GM18868 (cell line): Measurements from ENCODE around the gene TTLL1.
A peak's percentile ranks its signal among the peaks of the same experiment; 100 is the strongest.
"Not testable (repeated sequence)": the region's sequence is repeated elsewhere in the genome, so short reads cannot be mapped to it uniquely, and the experiment has no call there.

Experiments
- ATAC-seq: cut with Tn5 transposase; IDR thresholded peaks from one replicate; pipeline ENCODE4 v1.9.1; 2021; ENCODE audit warnings: mild to moderate bottlenecking, moderate library complexity; ENCODE audit not compliant: unreplicated experiment

TTLL1 gene

DNA sequence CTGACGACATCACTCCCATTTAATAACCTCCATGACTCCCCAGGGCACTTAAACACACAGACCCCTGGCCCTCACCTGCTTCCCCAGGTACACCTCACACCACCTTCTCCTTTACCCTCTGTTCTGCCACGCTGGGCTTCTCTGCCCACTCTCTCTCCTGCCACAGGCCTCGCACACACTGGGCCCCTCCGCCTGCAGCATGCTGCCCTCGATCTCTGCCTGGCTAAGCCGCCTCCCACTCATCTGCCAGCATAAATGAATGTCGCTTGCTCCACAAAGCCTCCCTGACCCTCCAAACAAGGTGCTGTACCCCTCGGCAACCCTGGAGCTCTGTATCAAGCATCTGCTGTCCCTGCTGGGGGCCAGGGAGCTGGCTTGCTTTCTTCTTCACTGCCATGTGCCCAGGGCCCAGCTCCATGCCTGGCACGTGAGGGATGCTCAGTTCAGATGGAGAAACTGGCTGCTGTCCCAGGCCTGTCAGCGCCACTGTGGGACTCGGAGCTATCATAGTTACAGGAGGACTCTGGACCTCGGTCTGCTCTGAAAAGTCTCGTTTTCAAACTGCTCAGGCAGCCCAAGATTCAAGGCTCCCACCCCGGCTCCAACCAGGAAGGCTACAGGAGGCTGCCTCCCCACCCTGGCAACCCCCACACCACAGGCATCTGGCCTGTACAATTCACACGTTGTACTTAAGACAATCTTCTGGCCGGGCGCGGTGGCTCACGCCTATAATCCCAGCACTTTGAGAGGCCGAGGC, 11.9 kb downstream of the TTLL1 start:
- ATAC-seq = no peak

DNA sequence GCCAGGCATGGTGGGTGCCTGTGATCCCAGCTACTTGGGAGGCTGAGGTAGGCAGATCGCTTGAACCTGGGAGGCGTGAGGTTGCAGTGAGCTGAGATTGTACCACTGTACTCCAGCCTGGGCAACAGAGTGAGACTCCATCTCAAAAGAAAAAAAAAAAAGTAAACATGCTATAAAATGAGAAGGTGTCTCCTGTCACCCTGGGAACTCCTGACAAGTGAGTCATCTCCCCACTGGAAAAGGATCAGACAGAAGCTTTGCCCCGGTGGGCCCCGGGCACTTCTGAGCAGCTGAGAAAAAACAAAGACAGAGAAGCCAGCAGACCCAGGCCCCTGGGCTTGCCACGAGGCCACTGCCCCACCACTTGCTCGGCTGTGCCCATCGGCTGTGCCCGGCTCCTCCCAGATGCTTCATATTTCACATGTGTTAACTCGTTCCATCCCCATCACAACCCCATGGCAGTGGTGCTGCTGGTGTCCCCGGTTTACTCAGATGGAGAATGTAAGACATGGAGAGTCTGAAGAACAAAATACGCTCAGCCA, 22.3 kb downstream of the TTLL1 start:
- ATAC-seq = no peak

DNA sequence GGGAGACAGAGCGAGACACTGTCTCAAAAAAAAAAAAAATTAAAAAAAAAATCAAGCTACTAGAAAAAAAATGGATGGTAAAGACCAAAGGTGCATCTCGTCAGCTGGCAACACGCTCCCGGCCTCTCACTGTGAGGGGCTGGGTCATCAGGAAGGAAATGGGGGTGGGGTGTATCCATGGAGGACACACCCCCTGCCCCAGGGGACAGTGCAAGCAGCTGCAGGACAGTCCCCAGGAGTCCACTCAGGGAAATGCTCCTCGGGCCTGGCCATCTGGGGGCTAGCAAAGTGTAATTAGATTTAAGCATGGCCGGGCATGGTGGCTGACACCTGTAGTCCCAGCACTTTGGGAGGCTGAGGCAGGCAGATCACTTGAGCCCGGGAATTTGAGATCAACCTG, 23.1 kb downstream of the TTLL1 start:
- ATAC-seq = no peak

DNA sequence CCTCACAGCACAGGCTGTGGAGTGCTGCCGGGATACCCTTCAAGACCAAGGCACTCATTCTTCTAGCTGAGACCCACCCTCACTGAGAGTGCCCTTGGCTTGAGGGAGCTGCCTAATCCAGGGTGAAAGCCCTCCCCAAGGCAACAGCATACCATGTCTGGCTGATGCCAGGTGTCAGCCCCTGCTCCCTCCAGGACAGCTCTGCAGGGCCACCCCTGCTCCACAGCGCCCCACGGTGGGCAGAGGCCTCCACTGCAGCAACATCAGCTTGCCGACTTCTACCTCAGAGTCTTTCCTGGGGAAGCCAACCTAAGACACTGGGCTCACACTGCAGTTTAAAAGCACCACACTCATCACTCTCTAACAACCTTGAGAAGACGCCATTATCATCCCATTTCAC, 29.0 kb downstream of the TTLL1 start:
- ATAC-seq = no peak

DNA sequence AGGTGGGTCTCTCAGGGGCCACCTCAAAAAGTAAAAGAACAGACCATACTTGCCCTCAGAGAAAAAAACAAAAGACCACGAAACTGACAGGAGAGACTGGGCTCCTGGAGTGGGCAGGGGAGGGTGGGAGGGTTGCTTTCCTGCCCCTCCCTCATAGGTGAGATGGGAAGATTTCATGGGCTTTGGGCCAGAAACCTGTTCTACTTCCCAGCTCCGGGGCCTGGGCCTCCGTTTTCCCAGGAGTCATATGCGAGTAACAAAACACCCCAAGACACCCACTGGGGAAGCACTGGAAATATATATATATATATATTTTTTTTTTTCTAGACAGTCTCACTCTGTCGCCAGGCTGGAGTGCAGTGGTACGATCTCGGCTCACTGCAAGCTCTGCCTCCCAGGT, 31.6 kb downstream of the TTLL1 start:
- no peak for ATAC-seq

DNA sequence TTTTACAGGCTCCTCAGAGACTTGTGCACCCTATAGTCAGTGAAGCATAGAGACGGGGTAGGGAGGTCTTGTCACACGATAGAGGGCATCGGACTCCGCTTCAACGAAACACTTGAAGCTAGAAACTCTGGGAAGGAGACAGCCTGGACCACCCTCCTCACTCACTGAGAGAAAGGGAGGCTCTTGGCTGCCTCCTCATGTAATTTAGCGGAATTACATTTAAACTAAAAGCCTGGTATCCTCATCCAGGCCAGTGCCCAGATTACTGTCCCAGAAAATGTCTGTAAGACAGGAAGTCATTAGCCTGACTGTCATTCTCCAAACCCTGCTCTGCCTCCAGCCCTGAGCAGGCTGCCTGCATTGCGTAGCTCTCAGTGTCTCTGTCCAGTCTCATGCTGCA, 36.0 kb downstream of the TTLL1 start:
- no peak for ATAC-seq

DNA sequence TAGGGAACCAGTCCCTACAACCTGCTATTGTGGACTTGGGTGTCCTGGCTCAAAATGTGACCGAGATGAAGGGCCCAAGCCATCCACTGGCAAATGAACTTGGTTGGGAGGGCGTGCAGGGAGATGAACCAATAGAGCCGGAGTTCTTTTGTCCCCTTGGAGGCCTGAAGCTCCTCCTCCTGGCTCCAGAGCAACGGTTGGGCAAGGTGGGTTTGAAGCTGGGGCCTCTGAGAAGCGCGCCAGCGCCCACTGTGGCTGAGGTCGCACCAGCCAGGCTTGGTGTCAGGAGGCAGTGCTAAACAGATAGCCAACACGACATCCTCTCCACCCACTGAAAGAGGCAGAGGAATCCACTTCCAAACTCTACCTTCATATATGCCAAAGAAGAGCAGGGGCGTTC, 38.2 kb downstream of the TTLL1 start:
- no peak for ATAC-seq

DNA sequence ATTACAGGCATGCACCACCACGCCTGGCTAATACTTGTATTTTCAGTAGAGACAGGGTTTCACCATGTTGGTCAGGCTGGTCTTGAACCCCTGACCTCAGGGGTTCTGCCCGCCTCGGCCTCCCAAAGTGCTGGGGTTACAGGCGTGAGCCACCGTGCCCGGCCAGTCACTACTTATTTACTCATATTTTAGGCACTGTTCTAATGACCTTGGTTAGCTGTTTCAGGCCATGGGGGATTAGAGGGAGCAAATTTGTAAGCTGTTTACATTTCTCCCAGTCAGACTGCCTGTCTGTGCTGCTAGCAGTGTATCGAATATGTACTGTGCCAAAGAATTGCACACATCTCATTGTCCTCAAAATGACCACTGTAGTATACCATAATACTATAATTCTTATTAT, 41.6 kb downstream of the TTLL1 start:
- ATAC-seq = no peak

DNA sequence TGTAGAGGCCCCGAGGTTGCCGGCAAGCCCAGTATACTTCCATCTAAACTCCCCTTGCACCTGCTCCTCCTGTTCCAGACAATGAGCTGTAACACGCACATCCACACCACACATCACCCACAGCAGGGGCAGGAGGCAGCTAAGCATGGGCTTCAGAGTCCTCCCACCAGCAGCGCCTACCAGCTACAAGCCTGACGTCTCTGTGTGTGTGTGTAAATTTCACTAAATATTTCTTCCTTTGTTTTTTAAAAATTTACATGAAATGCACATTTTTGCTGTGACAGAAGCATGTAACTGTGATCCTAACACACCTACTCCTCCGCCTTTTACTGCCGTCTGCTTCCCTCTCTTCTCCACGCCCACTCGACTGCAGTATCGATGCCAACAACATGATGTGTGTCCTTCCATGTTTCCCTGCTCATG, 44.9 kb downstream of the TTLL1 start:
- no peak for ATAC-seq

DNA sequence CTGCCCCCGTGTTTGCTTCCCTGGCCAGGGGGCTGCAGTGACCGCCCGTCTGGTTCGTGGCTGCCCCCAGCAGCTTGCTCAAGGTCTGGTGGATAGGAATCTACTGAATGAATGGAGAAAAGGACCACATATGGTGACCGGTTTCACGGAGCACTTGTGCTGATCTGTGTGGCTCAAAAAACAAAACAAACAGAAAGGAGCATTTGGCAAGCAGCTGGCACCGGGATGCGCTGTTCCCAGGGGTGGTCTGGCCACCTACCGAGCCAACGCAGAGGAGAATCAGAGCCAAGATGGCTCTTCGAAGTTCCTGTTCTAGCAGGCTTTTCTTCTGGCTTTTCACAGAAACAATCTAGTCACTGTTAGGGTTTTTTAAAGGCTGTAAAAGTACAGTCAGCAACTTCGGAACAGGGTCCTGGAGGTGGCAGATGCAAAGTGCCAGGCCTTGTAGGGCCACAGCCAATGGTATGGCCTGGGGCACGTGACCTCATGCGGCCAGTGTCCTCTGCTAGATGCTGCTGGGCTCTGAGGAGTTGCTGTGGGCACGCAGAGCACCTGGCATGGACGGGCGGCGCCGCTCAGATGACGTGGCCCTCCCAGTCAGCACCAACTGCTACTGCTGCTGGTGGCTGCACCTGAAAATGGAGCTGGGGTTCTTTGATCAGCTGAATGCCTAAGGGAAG, 47.0 kb downstream of the TTLL1 start:
- ATAC-seq = no peak

DNA sequence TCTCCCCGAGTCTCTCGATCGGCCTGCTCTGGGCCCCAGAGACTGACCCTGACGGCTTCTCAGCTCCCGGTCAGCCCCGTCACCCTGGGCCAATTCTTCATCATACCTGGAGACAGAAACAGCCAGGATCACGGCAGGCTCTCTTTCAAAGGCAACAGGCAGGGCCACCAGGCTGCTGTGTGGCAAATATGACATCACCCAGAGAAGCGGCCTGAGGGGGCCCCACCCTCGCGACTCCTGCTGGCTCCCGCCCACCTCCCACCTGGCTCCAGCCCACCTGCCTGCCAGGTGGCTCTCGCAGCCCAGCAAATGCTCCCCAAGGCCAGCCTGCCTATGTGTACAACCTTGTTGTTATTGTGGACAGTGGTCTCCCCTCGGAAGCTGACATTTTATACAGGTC, 49.4 kb downstream of the TTLL1 start:
- ATAC-seq = no peak

DNA sequence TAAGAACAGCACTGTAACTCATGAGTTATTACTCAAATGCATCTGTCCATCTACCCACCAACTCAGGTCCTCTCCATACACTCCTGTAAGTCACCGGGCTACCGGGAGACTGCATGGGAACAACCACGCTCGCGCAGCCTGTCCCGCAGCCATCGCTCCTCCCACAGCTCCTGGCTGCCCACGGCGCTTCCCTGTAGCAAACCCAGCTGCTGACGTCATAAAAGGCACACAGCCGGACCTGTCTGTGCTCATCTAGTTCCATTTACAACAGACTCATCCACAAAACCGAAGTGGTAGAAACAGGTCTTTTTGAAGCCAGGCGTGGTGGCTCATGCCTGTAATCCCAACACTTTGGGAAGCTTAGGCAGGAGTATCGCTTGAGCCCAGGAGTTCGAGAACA, 50.9 kb downstream of the TTLL1 start:
- no peak for ATAC-seq

DNA sequence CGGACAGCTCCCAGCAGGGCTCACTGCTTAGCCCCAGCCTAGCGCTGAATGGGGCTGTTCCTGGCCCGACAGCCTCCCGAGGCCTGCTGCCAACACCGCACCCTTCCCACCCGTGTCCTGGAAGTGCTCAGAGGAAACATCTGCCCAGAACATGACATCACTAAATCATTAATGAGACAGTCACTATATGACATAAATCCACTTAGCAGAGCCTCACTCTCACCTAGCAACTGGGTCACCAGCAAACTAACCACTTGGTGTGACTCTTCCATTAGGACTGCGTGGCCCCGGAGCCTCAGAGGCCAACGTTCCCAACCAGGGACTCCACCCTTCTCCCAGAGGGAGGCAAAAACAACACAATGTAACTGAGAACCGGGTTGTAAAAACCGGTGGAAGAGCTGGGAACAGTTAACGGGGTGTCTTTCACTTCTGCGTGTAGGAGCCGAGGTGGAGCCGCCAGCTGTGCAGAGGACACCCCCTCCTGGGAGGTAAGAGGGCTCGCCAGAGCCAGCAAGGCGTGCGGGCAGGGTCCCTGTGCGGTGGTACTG, 52.8 kb downstream of the TTLL1 start:
- ATAC-seq = no peak

DNA sequence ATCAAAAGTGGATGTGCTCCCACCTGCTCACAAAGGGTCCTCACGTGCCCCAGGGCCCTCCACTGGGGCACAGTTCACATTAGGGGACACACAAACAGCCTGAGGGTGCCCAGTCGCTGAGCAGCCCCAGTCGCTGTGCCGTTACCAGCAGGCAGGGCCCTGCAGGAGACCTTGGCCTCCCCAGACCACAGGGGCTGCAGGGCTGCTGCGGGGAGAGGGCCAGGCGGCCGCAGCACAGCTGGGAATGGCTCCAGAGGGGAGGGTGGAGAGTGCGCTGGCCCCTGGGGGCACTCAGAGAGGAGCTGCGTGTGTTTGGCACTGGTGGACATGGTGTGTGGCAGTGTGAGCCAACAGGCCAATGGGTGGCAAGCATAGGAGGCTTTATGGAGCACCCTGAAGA, 53.9 kb downstream of the TTLL1 start:
- no peak for ATAC-seq

DNA sequence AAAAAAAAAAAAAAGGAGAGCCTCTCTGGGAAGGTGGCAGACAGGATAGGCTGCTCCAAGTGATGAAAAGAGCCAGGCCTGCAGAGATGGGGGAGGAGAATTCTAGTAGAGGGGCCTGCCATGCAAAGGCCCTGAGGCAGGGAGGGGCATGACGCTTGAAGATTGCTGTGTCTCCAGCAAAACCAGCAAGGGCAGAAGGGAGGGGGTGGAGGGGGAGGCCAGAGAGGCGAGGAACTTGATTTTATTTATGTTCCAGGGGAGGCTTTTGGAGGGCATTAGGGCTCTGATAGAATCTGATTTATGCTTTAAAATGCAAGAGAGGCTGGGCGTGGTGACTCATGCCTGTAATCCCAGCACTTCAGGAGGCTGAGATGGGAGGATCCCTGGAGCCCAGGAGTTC, 57.6 kb downstream of the TTLL1 start:
- no peak for ATAC-seq

DNA sequence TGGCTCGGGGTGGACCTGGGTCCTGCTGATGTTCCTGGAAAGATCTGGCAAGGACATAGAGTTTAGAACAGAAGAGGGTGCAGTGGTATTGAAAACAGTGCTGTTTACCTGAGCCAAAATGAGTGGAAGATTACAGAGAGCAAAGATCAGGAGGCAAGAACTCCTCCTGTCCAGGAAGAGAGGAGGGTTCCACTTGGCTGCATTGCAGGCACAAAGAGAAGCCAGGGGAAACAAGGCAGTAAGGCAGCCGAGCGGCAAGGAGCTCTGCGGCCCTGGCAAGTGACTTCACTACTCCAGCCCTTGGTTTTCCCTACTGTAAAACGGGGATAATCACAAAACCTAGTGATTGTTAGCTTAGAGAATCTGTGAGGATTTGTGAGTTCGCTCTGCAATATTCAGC, 70.6 kb downstream of the TTLL1 start:
- ATAC-seq = no peak

DNA sequence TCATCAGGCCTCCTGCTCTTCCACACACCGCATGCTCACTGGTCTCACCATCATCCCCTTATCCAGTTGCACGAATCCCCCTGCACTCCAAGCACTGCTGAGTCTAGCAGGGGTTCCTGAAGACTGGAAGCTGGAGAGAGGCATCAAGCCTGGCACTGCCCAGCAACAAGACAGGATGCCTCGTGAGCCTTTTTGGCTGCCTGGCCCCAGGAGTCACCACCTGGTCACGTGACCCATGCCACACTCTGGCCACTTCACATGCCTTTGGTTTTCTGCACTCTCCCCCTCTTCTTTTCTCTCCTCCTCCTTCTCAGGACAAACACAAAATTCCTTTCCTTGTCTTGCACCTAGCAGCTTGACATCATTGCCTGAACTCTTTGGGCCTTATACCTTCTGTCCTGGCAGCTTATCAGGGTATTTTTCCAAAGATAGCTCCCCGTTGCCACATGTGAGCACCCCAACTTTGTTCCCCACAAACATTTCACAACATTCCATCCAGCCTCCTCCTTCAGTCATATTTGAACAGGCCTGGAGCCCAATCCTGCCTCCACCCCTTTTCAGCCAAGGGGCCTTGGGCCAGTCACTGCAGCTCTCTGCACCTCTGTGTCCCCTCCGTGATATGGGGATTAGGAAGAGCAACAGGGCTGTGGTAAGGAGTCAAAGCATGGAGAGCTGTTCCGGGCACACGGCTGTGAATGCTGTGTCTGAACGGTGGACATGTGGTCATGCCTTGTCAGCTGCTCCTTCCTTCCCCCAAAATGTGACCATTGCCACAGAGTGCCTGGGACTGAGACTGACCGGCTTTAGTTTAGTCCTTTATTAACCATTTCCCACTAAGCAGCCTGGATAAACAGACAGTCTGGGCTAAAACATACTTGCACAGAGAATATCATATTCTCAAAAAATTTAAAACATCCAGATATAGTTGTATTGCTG, 71.4 kb downstream of the TTLL1 start:
- no peak for ATAC-seq

DNA sequence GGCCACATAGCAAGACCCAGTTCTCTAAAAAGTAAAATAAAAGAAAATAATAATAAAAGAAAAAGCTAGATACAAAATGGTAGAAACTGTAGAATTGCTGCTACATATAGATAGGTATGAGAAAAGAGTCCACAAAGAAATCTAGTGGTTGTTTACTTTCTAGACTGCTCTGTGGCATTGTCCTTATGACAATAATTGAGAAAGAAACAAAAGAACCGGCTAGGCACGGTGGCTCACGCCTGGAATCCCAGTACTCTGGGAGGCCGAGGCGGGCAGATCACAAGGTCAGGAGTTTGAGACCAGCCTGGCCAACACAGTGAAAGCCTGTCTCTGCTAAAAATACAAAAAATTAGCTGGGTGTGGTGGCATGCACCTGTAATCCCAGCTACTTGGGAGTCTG, 73.0 kb downstream of the TTLL1 start:
- ATAC-seq = not testable (repeated sequence)

DNA sequence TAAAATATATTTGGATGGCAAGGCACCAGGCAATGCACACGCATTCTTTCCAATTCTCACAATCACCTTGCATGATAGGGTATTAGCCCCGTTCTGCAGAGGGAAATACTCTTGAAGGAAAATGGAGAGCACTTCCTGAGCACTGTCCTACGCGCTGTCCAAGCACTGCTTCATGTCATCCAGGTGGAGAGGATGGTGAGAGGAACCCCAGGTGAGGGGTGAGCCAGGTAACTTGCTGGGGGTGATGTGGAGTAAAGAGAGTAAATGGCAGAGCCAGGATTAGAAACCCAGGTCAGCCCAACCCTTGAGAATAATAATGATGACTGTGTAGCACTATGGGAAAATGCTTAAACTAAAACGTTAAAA, 73.5 kb downstream of the TTLL1 start:
- no peak for ATAC-seq

DNA sequence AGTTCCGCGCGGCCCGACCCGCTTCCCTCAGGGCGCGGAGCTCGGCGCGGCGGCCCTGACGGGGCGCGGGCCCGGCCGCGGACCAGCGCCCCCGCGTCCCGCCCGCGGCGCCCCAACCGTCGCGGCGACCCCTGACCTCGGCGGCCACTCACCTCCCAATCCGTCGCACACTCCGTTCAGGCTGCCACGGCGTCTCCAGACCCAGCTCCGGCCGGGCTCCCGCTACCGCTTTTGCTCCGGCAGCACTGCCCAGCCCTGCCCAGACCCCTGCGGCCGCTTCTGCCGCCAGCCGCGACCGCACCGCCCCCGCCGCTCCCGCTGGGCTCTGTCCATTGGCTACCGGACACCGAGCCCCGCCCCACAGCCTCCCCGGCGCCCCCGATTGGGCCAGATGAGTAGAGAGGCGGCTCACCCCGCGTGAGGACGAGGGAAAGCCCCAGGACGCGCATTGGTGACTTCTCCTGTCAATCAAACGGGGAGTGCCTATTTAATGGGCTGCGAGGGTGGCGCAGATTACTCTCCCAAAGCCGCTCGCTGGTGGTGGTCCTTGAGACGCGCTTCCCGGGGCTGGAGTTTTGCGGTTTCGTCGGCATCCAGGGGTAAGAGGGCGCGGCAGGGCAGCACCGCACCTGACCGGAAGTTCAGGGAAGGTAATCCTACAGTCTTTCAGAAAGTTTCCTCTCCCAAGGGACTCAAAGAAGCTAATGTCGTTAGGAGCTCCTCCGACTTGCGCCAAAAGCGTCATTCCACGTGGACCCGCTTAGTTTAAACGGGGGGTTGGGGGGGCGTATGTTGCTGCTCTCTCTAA, 74.1 kb downstream of the TTLL1 start, which contains the start of gene PACSIN2:
TSS of gene PACSIN2 (minus strand) at position 281 of the 808 bp plus-strand sequence. CDS start 103,069 bp downstream, outside the sequence.
- peak; percentile 95 for ATAC-seq
